GM18870 (cell line): ENCODE measurements around the gene KCNIP1.
"Not testable (repeated sequence)": the region's sequence is repeated elsewhere in the genome, so short reads cannot be mapped to it uniquely, and the experiment has no call there.

Experiments used
- ATAC-seq: cut with Tn5 transposase; IDR thresholded peaks from one replicate; pipeline ENCODE4 v1.9.1; 2021; ENCODE audit warnings: moderate library complexity; ENCODE audit not compliant: unreplicated experiment

Gene KCNIP1

GRCh38 chr5:170745481-170746071, 241.8 kb downstream of the KCNIP1 start:
- ATAC-seq, result no peak

GRCh38 chr5:170746075-170746960, 242.5 kb downstream of the KCNIP1 start:
- ATAC-seq, result no peak

GRCh38 chr5:170746961-170747340, 243.1 kb downstream of the KCNIP1 start:
- ATAC-seq, result no peak

- no peak for ATAC-seq
Measured at GRCh38 chr5:170747357-170747756, 243.5 kb downstream of the KCNIP1 start.

- no peak for ATAC-seq
Measured at GRCh38 chr5:170747851-170748250, 244.0 kb downstream of the KCNIP1 start.

GRCh38 chr5:170748951-170749471, 245.2 kb downstream of the KCNIP1 start:
- no peak for ATAC-seq

GRCh38 chr5:170749911-170750431, 246.2 kb downstream of the KCNIP1 start:
- ATAC-seq, result no peak

- no peak for ATAC-seq
Measured at GRCh38 chr5:170750791-170751190, 247.0 kb downstream of the KCNIP1 start.

GRCh38 chr5:170751631-170752030, 247.8 kb downstream of the KCNIP1 start:
- ATAC-seq, result no peak

GRCh38 chr5:170752257-170753215, 248.7 kb downstream of the KCNIP1 start:
- ATAC-seq, result no peak

GRCh38 chr5:170753311-170753710, 249.5 kb downstream of the KCNIP1 start:
- ATAC-seq, result no peak

GRCh38 chr5:170754508-170754907, 250.7 kb downstream of the KCNIP1 start:
- ATAC-seq, result not testable (repeated sequence)

- no peak for ATAC-seq
Measured at GRCh38 chr5:170755679-170756456, 252.0 kb downstream of the KCNIP1 start.

GRCh38 chr5:170756691-170757090, 252.9 kb downstream of the KCNIP1 start:
- ATAC-seq, result no peak

GRCh38 chr5:170757182-170757601, 253.4 kb downstream of the KCNIP1 start:
- ATAC-seq, result peak; percentile 90

GRCh38 chr5:170757669-170758068, 253.8 kb downstream of the KCNIP1 start:
- no peak for ATAC-seq

GRCh38 chr5:170758481-170758880, 254.7 kb downstream of the KCNIP1 start:
- ATAC-seq, result no peak

- no peak for ATAC-seq
Measured at GRCh38 chr5:170760113-170760512, 256.3 kb downstream of the KCNIP1 start.

- ATAC-seq, result no peak
Measured at GRCh38 chr5:170761048-170761707, 257.4 kb downstream of the KCNIP1 start.
